H1 (cell line): Measurements from ENCODE around the gene SLC23A1. TPM values are rescaled to one million over a fixed set of nuclear protein-coding genes. Genes with fewer than 3 reads are reported as not detected.

Source experiments
- BCL11A ChIP-seq, 2 experiments: IDR thresholded peaks; one replicate each; pipeline ENCODE4 v1.6.1; 2011; ENCODE audit warnings: low read depth in 2 of 2, low read length in 2 of 2, mild to moderate bottlenecking in 2 of 2
- BRCA1 ChIP-seq: IDR thresholded peaks from 2 replicates; pipeline ENCODE4 v1.6.1; 2012; ENCODE audit warnings: low read depth, low read length, improper control_type of control experiment
- JUN ChIP-seq: IDR thresholded peaks from 2 replicates; pipeline ENCODE4 v1.6.1; 2011; ENCODE audit warnings: low read depth, mild to moderate bottlenecking, improper control_type of control experiment, low read length
- KDM4A ChIP-seq: IDR thresholded peaks from one replicate; pipeline ENCODE4 v1.7.1; 2012; ENCODE audit warnings: low read depth, mild to moderate bottlenecking, moderate library complexity, low read length, inconsistent platforms; ENCODE audit not compliant: severe bottlenecking
- RBBP5 ChIP-seq: IDR thresholded peaks from 2 replicates; pipeline ENCODE4 v1.7.1; 2012; ENCODE audit warnings: low read depth, mild to moderate bottlenecking, inconsistent platforms, low read length, moderate library complexity, borderline replicate concordance
- SIX5 ChIP-seq: IDR thresholded peaks from 2 replicates; pipeline ENCODE4 v1.6.1; 2011; ENCODE audit warnings: mild to moderate bottlenecking, low read depth, low read length
- SP1 ChIP-seq: IDR thresholded peaks from 2 replicates; pipeline ENCODE4 v1.6.1; 2011; ENCODE audit warnings: low read depth, low read length
- YY1 ChIP-seq: IDR thresholded peaks from 2 replicates; pipeline ENCODE4 v1.6.1; 2011; ENCODE audit warnings: low read depth, mild to moderate bottlenecking, low read length
- ZNF274 ChIP-seq: IDR thresholded peaks from 2 replicates; pipeline ENCODE4 v1.7.0; 2012; ENCODE audit warnings: low read length, borderline replicate concordance; ENCODE audit errors: extremely low read depth
- polyA plus RNA-seq, 7 experiments: library from polyadenylated mRNA; depleted of rRNA in 3 of 7; stranded (reverse) in 5 of 7; unstranded in 2 of 7; fragments of >200 nt in 5 of 7; fragments of 200-250 nt in 2 of 7; gene quantifications; 1 replicate in 5 of 7; 2 replicates in 1 of 7; 4 replicates in 1 of 7; pipeline versions ENCODE4 v1.2.1 to v1.2.3, GENCODE V29; 2011 to 2013; ENCODE audit warnings: missing spikeins in 2 of 7, mixed read lengths in 2 of 7
- total RNA-seq: library from RNA; stranded (reverse); fragmentation: NEBNext Ultra II Directional; extraction: Animal tissue kit (Norgen Biotek cat#: 25700); gene quantifications from 2 replicates; pipeline ENCODE4 v1.2.1, GENCODE V29; 2021
- TF ChIP-seq, protein P1 (sequence below): IDR thresholded peaks from 2 replicates; pipeline ENCODE4 v1.6.1; 2011; ENCODE audit warnings: low read depth, mild to moderate bottlenecking, low read length; ENCODE audit not compliant: insufficient read depth

The SLC23A1 gene
- total and polyA plus RNA-seq, 2 of the 8 experiments (the other 6 are each of a cell fraction or from before 2014, with no cell fraction given) = not detected

DNA sequence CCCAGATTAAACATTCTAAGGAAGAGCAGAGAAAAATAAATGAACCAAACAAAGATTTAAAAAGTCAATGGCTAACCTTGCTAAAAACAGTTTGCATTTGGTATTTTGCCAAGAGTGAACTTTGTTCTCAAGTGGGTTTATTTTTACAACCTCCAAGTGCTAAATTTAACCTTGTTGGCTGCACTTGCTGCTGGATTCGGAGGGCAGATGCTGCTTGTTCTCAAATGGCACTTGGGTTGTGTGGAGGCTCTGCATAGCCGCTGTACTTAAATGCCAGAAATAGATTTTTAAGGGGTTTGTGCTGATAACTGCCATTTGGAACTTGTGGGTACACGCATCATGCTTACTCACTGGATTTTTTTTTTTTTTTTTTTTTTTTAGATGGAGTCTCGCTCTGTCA, 34.1 kb upstream of the SLC23A1 start (continued):
- TF ChIP-seq KDM4A = no peak
- TF ChIP-seq BRCA1 = no peak
- no peak for TF ChIP-seq JUN
- TF ChIP-seq, protein P1, sequence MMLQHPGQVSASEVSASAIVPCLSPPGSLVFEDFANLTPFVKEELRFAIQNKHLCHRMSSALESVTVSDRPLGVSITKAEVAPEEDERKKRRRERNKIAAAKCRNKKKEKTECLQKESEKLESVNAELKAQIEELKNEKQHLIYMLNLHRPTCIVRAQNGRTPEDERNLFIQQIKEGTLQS = no peak
- no peak for TF ChIP-seq ZNF274
- TF ChIP-seq YY1 = no peak
- no peak for TF ChIP-seq BCL11A (IDR thresholded peaks at IDR 0.05; ENCODE audit: low read depth in 2 of 2, low read length in 2 of 2)
- TF ChIP-seq SIX5 = no peak
- no peak for TF ChIP-seq SP1
- TF ChIP-seq RBBP5 = no peak
